GM12878 (cell line): Measurements from ENCODE around the gene ASB2. TPM values are rescaled to one million over a fixed set of nuclear protein-coding genes. Genes with fewer than 3 reads are reported as not detected.
A peak's percentile ranks its signal among the peaks of the same experiment; 100 is the strongest.

Experiments used
- ATAC-seq: fragments of 200-7000 bp; cut with Tn5 transposase; 3 replicates; pipeline ENCODE4 v1.9.1; 2020; ENCODE audit warnings: mild to moderate bottlenecking, moderate library complexity
- BruUV-seq: library from RNA; stranded (reverse); fragments of 400-500 nt; replicated peaks from 2 replicates; lab custom pipeline; 2021; lab: Mats Ljungman, UMichigan
- CTCF ChIA-PET: fragments of 300-600 bp; sonication (Branson Sonifier 250); formaldehyde crosslinking; extraction: SDS; loops from one replicate; lab custom pipeline; 2021; ENCODE audit warnings: inconsistent platforms; lab: Yijun Ruan, JAX
- POLR2A ChIA-PET: fragments of 350-600 bp; formaldehyde crosslinking; extraction: SDS; loops from one replicate; lab custom pipeline; 2021; ENCODE audit warnings: inconsistent platforms; lab: Charles Lee
- RAD21 ChIA-PET: fragments of 300-600 bp; sonication (Branson Sonifier 250); formaldehyde crosslinking; loops from one replicate; lab custom pipeline; 2023; ENCODE audit warnings: antibody characterized with exemption; ENCODE audit not compliant: unreplicated experiment; lab: Charles Lee
- SMC1A ChIA-PET: fragments of 300-600 bp; sonication (Branson Sonifier 250); formaldehyde crosslinking; loops from one replicate; lab custom pipeline; 2023; ENCODE audit not compliant: unreplicated experiment, uncharacterized antibody; lab: Charles Lee
- DNase-seq: peaks from one replicate; pipeline ENCODE4 v3.0.0-alpha.2; 2011; ENCODE audit warnings: low read depth, low spot score
- FAIRE-seq: peaks from 3 replicates; lab custom pipeline; 2011; peaks lifted over from hg19 to GRCh38; lab: Jason Lieb, UNC
- H2AFZ ChIP-seq: 2 replicates; pipeline ENCODE4 v1.6.0; 2011; ENCODE audit warnings: low read depth, low read length, control low read depth; ENCODE audit not compliant: control insufficient read depth
- H3K27ac ChIP-seq: 2 replicates; pipeline ENCODE4 v1.5.1; 2011; ENCODE audit warnings: control low read depth; ENCODE audit not compliant: control insufficient read depth, insufficient read depth
- H3K27me3 ChIP-seq, 2 experiments: replicated peaks in 1 of 2; 2 replicates each; pipeline versions ENCODE4 v1.6.0 to v1.6.1; 2011; ENCODE audit warnings: low read length in 1 of 2; ENCODE audit not compliant: control insufficient read depth in 2 of 2, insufficient read depth in 2 of 2
- H3K36me3 ChIP-seq, 2 experiments: 2 replicates each; pipeline ENCODE4 v1.5.1; 2011; ENCODE audit warnings: low read length in 1 of 2; ENCODE audit not compliant: control insufficient read depth in 2 of 2, insufficient read depth in 2 of 2
- H3K4me1 ChIP-seq: 2 replicates; pipeline ENCODE4 v1.6.1; 2011; ENCODE audit warnings: mild to moderate bottlenecking, low read length, moderate library complexity, mixed read lengths; ENCODE audit not compliant: control insufficient read depth, insufficient read depth
- H3K4me2 ChIP-seq: 2 replicates; pipeline ENCODE4 v1.6.0; 2011; ENCODE audit warnings: control low read depth; ENCODE audit not compliant: control insufficient read depth, insufficient read depth
- H3K4me3 ChIP-seq: fragments of 200-600 bp; sonication (generic); 2 replicates; pipeline ENCODE4 v1.5.1; 2016
- H3K79me2 ChIP-seq: 2 replicates; pipeline ENCODE4 v1.6.0; 2011; ENCODE audit warnings: low read length; ENCODE audit not compliant: control insufficient read depth, insufficient read depth
- H3K9ac ChIP-seq: 2 replicates; pipeline ENCODE4 v1.8.0; 2011; ENCODE audit warnings: low read length, control low read depth, mixed read lengths; ENCODE audit not compliant: control insufficient read depth, insufficient read depth
- H3K9me3 ChIP-seq: replicated peaks from 3 replicates; pipeline ENCODE4 v1.5.1; 2011; ENCODE audit warnings: mild to moderate bottlenecking, low read length; ENCODE audit not compliant: control insufficient read depth, insufficient read depth
- H4K20me1 ChIP-seq: 2 replicates; pipeline ENCODE4 v1.6.0; 2011; ENCODE audit not compliant: control insufficient read depth, insufficient read depth
- LARP7 ChIP-seq: fragments of 450-650 bp; IDR thresholded peaks from 2 replicates; pipeline ENCODE4 v1.6.1; 2017; ENCODE audit warnings: mild to moderate bottlenecking
- NKRF ChIP-seq: fragments of 450-650 bp; conservative IDR thresholded peaks from 2 replicates; pipeline ENCODE4 v1.6.1; 2017; ENCODE audit warnings: mild to moderate bottlenecking, moderate library complexity
- NR2F1 ChIP-seq: fragments of 450-650 bp; conservative IDR thresholded peaks from 2 replicates; pipeline ENCODE4 v1.6.1; 2017; ENCODE audit warnings: mild to moderate bottlenecking
- RAD21 ChIP-seq: IDR thresholded peaks from 2 replicates; pipeline ENCODE4 v1.6.1; 2011; ENCODE audit warnings: mild to moderate bottlenecking, low read depth, low read length, moderate library complexity; ENCODE audit not compliant: insufficient read depth
- SMARCA5 ChIP-seq: fragments of 450-650 bp; IDR thresholded peaks from 2 replicates; pipeline ENCODE4 v1.6.1; 2017; ENCODE audit warnings: mild to moderate bottlenecking
- SMC3 ChIP-seq: IDR thresholded peaks from 2 replicates; pipeline ENCODE4 v1.6.1; 2011; ENCODE audit warnings: low read length, improper control_type of control experiment, borderline replicate concordance
- YY1 ChIP-seq: IDR thresholded peaks from 2 replicates; pipeline ENCODE4 v1.6.1; 2011; ENCODE audit warnings: low read depth, mild to moderate bottlenecking, low read length
- ZNF384 ChIP-seq: IDR thresholded peaks from 2 replicates; pipeline ENCODE4 v1.6.1; 2012; ENCODE audit warnings: low read depth, mild to moderate bottlenecking, low read length, improper control_type of control experiment, borderline replicate concordance
- WGBS: methylation state at CpG from one replicate; pipeline ENCODE4 v1.1.6; 2016; ENCODE audit warnings: low lambda C conversion rate; ENCODE audit not compliant: insufficient replicate concordance, insufficient coverage; ENCODE audit errors: missing lambda C conversion rate; 5-methylcytosine and 5-hydroxymethylcytosine counted together
- in situ Hi-C: fragments of 300-500 bp; cut with MboI; formaldehyde crosslinking; loops from 9 replicates; pipeline ENCODE4 v1.14.3; 2018; ENCODE audit warnings: mixed read lengths
- intact Hi-C: fragments of 100-400 bp; cut with micrococcal nuclease; formaldehyde crosslinking; loops from one replicate; pipeline ENCODE4 v1.14.2; 2022; ENCODE audit not compliant: unreplicated experiment
- polyA plus RNA-seq, 11 experiments: library from polyadenylated mRNA; depleted of rRNA in 4 of 11; unstranded in 6 of 11; stranded (reverse) in 5 of 11; fragments of >200 nt; fragmentation: Nextera tagmentation in 4 of 11; fragmentation: Illumina TruSeq in 1 of 11; extraction: Ambion mirVana in 4 of 11; extraction: Trizol in 1 of 11; gene quantifications; 1 replicate in 1 of 11; 2 replicates in 10 of 11; pipeline versions ENCODE4 v1.2.1 to v1.2.3, GENCODE V29; 2011 to 2016; ENCODE audit warnings: inconsistent platforms in 2 of 11, missing spikeins in 2 of 11, low read depth in 1 of 11
- total RNA-seq, 4 experiments: library from RNA; depleted of rRNA in 3 of 4; stranded (reverse); fragments of >200 nt in 3 of 4; fragmentation: Illumina TruSeq in 1 of 4; extraction: Trizol in 1 of 4; gene quantifications; 2 replicates each; pipeline versions ENCODE4 v1.2.1 to v1.2.3, GENCODE V29; 2013 to 2021
- TF ChIP-seq, protein P1 (sequence below), 3 experiments: IDR thresholded peaks in 2 of 3; conservative IDR thresholded peaks in 1 of 3; 2 replicates each; pipeline ENCODE4 v1.5.1; 2011; ENCODE audit warnings: low read depth in 3 of 3, low read length in 3 of 3, mild to moderate bottlenecking in 3 of 3, control low read depth in 2 of 3, moderate library complexity in 2 of 3, inconsistent platforms in 1 of 3, mixed read lengths in 1 of 3; ENCODE audit not compliant: control insufficient read depth in 2 of 3, insufficient read depth in 1 of 3; ENCODE audit errors: extremely low read depth in 1 of 3

Gene ASB2
- total and polyA plus RNA-seq, 10 of the 15 experiments (the other 5 are each of a cell fraction or from before 2014, with no cell fraction given): 3.0 to 54.8 (median 33.5) TPM

DNA sequence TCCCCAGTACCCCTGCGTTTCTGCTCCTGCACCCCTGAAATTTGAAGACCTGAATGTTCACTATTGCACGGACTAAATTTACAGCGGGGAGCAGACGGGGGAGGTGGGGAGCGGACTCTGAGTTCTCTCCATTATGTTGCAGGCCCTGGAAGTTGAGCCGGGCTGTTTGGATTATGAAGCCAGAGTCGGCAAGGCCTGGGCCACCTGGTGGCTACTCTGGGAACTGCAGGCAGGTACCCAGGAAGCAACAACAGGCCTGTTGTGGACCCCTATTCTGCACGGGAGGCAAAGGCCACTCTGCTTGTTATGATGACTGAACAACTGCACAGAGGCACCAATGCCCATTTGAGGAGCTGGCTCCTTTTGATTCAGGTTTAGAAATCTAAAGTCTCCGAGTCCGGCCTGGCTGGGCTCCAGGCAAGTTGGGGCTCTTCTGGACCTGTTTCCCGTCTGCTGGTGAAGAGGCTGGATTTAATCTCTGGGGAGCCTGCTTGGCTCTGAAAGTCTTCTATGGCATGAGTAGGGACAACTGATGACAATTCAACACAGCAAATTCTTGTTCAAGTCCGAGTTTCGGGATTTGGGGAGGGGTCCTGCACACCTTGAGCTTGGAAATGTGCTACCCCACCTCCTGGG, 83.3 kb downstream of the ASB2 start:
- ATAC-seq: peak; percentile 90
- H3K9ac ChIP-seq: no peak overlapping the region
- POLR2A ChIA-PET: no interaction called here
- no peaks in the 10 kb centered on the region for H4K20me1 ChIP-seq
- WGBS: 28% methylated on average over 13 of the region's 13 CpGs
- FAIRE-seq: no peak
- no peak overlapping the region for H2AFZ ChIP-seq
- no peaks in the 10 kb centered on the region for H3K4me1 ChIP-seq
- H3K9me3 ChIP-seq: no peaks in the 10 kb centered on the region
- DNase-seq: no peak
- CTCF ChIA-PET: interaction anchor here (1.1 to 9.5 kb wide), 2 partner anchors 15 to 238 kb away, joined by 3 to 55 read pairs; no protein-coding TSS in a partner anchor
- BruUV-seq: no TSS peak
- intact Hi-C loops: loop anchor here (1.0 to 5.0 kb wide), 2 partner anchors 161 to 238 kb away; no protein-coding TSS in a partner anchor
- RAD21 ChIA-PET: no interaction called here
- no peaks in the 10 kb centered on the region for H3K36me3 ChIP-seq
- in situ Hi-C loops: no loop called here
- H3K27ac ChIP-seq: no peak overlapping the region
- no peak overlapping the region for H3K4me3 ChIP-seq
- SMC1A ChIA-PET: interaction anchor here (1.0 kb wide), 1 partner anchor 238 kb away, joined by 5 read pairs; no protein-coding TSS in a partner anchor
- peaks cover 6 to 12% of the 10 kb centered on the region in 2 experiments for H3K27me3 ChIP-seq
- no peak for TF ChIP-seq ZNF384
- TF ChIP-seq YY1: peak; percentile 57; the same call in 1 of the 2 replicates
- TF ChIP-seq SMC3: peak; percentile 89
- TF ChIP-seq RAD21: peak; percentile 75
- 0 out of 2 replicates have a peak, but pooled peaks have one; percentile 17 for TF ChIP-seq LARP7
- TF ChIP-seq, protein P1, sequence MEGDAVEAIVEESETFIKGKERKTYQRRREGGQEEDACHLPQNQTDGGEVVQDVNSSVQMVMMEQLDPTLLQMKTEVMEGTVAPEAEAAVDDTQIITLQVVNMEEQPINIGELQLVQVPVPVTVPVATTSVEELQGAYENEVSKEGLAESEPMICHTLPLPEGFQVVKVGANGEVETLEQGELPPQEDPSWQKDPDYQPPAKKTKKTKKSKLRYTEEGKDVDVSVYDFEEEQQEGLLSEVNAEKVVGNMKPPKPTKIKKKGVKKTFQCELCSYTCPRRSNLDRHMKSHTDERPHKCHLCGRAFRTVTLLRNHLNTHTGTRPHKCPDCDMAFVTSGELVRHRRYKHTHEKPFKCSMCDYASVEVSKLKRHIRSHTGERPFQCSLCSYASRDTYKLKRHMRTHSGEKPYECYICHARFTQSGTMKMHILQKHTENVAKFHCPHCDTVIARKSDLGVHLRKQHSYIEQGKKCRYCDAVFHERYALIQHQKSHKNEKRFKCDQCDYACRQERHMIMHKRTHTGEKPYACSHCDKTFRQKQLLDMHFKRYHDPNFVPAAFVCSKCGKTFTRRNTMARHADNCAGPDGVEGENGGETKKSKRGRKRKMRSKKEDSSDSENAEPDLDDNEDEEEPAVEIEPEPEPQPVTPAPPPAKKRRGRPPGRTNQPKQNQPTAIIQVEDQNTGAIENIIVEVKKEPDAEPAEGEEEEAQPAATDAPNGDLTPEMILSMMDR (IDR thresholded peaks at IDR 0.05 in 2 of 3, conservative IDR thresholded peaks at IDR 0.05 in 1 of 3; ENCODE audit: control insufficient read depth in 2 of 3, extremely low read depth in 1 of 3, insufficient read depth in 1 of 3, low read depth in 3 of 3, low read length in 3 of 3): peak; percentile 82 to 99 (median 98)
- TF ChIP-seq NKRF: no peak
- no peak for TF ChIP-seq NR2F1
- TF ChIP-seq SMARCA5: no peak
- no peak overlapping the region for H3K4me2 ChIP-seq
- H3K79me2 ChIP-seq: no peaks in the 10 kb centered on the region
